SK-N-SH (cell line): ENCODE measurements around the gene AFF3. TPM values are rescaled to one million over a fixed set of nuclear protein-coding genes. Genes with fewer than 3 reads are reported as not detected.

Experiments used
- CTCF ChIA-PET: fragments of 300-600, 350-600 bp; formaldehyde crosslinking; extraction: SDS; loops from one replicate; lab custom pipeline; 2021; lab: Yijun Ruan, JAX
- POLR2A ChIA-PET: fragments of 350-600 bp; sonication (Branson Sonifier 250); formaldehyde crosslinking; extraction: SDS; loops from one replicate; lab custom pipeline; 2020; ENCODE audit warnings: antibody characterized with exemption, inconsistent platforms; lab: Yijun Ruan, JAX
- DNase-seq: peaks from one replicate; pipeline ENCODE4 v3.0.0; 2012
- H2AFZ ChIP-seq: fragments of 200-600 bp; sonication (generic); 2 replicates; pipeline ENCODE4 v1.8.1; 2016; ENCODE audit warnings: antibody characterized with exemption, mild to moderate bottlenecking, low read depth
- H3F3A ChIP-seq: fragments of 200-600 bp; sonication (generic); replicated peaks from 2 replicates; pipeline ENCODE3; 2016; ENCODE audit warnings: antibody characterized with exemption, mild to moderate bottlenecking; ENCODE audit not compliant: insufficient read depth
- H3K27ac ChIP-seq, 2 experiments: fragments of 200-500 bp in 1 of 2; fragments of 200-600 bp in 1 of 2; sonication (Bioruptor generic) in 1 of 2; sonication (generic), shearing (Covaris generic) in 1 of 2; 2 replicates each; pipeline versions ENCODE4 v1.5.1 to v1.6.1; 2014 to 2016; ENCODE audit warnings: low read depth in 2 of 2, inconsistent platforms in 1 of 2, low read length in 1 of 2, mild to moderate bottlenecking in 1 of 2, mixed read lengths in 1 of 2
- H3K27me3 ChIP-seq: fragments of 200-600 bp; sonication (generic), shearing (Covaris generic); 2 replicates; pipeline ENCODE4 v1.6.1; 2016; ENCODE audit warnings: mixed run types; ENCODE audit not compliant: insufficient read depth
- H3K36me3 ChIP-seq, 2 experiments: fragments of 200-500 bp in 1 of 2; fragments of 200-600 bp in 1 of 2; sonication (Bioruptor generic) in 1 of 2; sonication (generic) in 1 of 2; replicated peaks in 1 of 2; 2 replicates each; pipeline versions ENCODE3 to v1.5.1; 2014 to 2016; ENCODE audit warnings: low read length in 1 of 2, mild to moderate bottlenecking in 1 of 2; ENCODE audit not compliant: insufficient read depth in 2 of 2, control insufficient read depth in 1 of 2
- H3K4me1 ChIP-seq, 2 experiments: fragments of 200-500 bp in 1 of 2; fragments of 200-600 bp in 1 of 2; sonication (Bioruptor generic) in 1 of 2; sonication (generic), shearing (Covaris generic) in 1 of 2; 2 replicates each; pipeline versions ENCODE4 v1.5.1 to v1.6.1; 2014 to 2016; ENCODE audit warnings: low read depth in 1 of 2, low read length in 1 of 2, mixed run types in 1 of 2; ENCODE audit not compliant: insufficient read depth in 2 of 2, control insufficient read depth in 1 of 2
- H3K4me2 ChIP-seq: fragments of 200-600 bp; sonication (generic), shearing (Covaris generic); 2 replicates; pipeline ENCODE4 v1.6.1; 2017; ENCODE audit warnings: mixed run types
- H3K4me3 ChIP-seq, 2 experiments: fragments of 200-500 bp in 1 of 2; fragments of 200-600 bp in 1 of 2; sonication (Bioruptor generic) in 1 of 2; sonication (generic), shearing (Covaris generic) in 1 of 2; 2 replicates each; pipeline versions ENCODE4 v1.5.1 to v1.8.1; 2014 to 2016; ENCODE audit warnings: low read depth in 2 of 2, inconsistent platforms in 1 of 2, low read length in 1 of 2, mild to moderate bottlenecking in 1 of 2, mixed read lengths in 1 of 2, moderate library complexity in 1 of 2
- H3K79me2 ChIP-seq: fragments of 200-600 bp; sonication (generic); 2 replicates; pipeline ENCODE4 v1.8.1; 2017; ENCODE audit warnings: mild to moderate bottlenecking; ENCODE audit not compliant: insufficient read depth
- H3K9ac ChIP-seq: fragments of 200-600 bp; sonication (generic); 2 replicates; pipeline ENCODE4 v1.6.1; 2017; ENCODE audit warnings: mixed run types
- H3K9me2 ChIP-seq: fragments of 200-600 bp; sonication (generic); 2 replicates; pipeline ENCODE4 v1.6.1; 2017; ENCODE audit warnings: mixed run types
- H3K9me3 ChIP-seq: fragments of 200-600 bp; sonication (generic); 2 replicates; pipeline ENCODE4 v1.6.1; 2017; ENCODE audit warnings: mixed run types, mild to moderate bottlenecking, moderate library complexity
- H4K20me1 ChIP-seq: fragments of 200-600 bp; sonication (generic); 2 replicates; pipeline ENCODE4 v1.6.1; 2017; ENCODE audit warnings: mild to moderate bottlenecking, mixed run types; ENCODE audit not compliant: insufficient read depth
- ELF1 ChIP-seq: IDR thresholded peaks from 2 replicates; pipeline ENCODE4 v1.4.0; 2012
- EP300 ChIP-seq, 2 experiments: IDR thresholded peaks; 2 replicates each; pipeline versions ENCODE4 v1.4.0 to v1.6.1; 2012; ENCODE audit warnings: borderline replicate concordance in 1 of 2, low read depth in 1 of 2, low read length in 1 of 2
- FOXJ3 ChIP-seq: sonication (generic); formaldehyde crosslinking; IDR thresholded peaks from 2 replicates; pipeline ENCODE4 v1.5.1; 2020; ENCODE audit warnings: mild to moderate bottlenecking, missing genetic modification reagents
- GABPA ChIP-seq: IDR thresholded peaks from 2 replicates; pipeline ENCODE4 v1.4.0; 2012; ENCODE audit warnings: low read depth, mild to moderate bottlenecking
- JUND ChIP-seq: IDR thresholded peaks from 2 replicates; pipeline ENCODE4 v1.4.0; 2012
- MXI1 ChIP-seq: IDR thresholded peaks from 2 replicates; pipeline ENCODE4 v1.6.1; 2012; ENCODE audit warnings: mild to moderate bottlenecking, low read depth, low read length, improper control_type of control experiment
- RFX5 ChIP-seq: IDR thresholded peaks from 2 replicates; pipeline ENCODE4 v1.6.1; 2012; ENCODE audit warnings: mild to moderate bottlenecking, improper control_type of control experiment, low read length
- RXRA ChIP-seq: IDR thresholded peaks from 2 replicates; pipeline ENCODE4 v1.4.0; 2012; ENCODE audit warnings: low read depth, mild to moderate bottlenecking, borderline replicate concordance
- YY1 ChIP-seq: IDR thresholded peaks from 2 replicates; pipeline ENCODE4 v1.4.0; 2012; ENCODE audit warnings: low read depth, mild to moderate bottlenecking
- WGBS: methylation state at CpG from one replicate; pipeline ENCODE4 v1.1.6; 2017; ENCODE audit warnings: low lambda C conversion rate; 5-methylcytosine and 5-hydroxymethylcytosine counted together
- polyA plus RNA-seq, 3 experiments: library from polyadenylated mRNA; depleted of rRNA; stranded (reverse); fragments of >200 nt; gene quantifications; 2 replicates each; pipeline ENCODE4 v1.2.3, GENCODE V29; 2012
- TF ChIP-seq, protein P1 (sequence below): IDR thresholded peaks from 2 replicates; pipeline ENCODE4 v1.4.0; 2012; ENCODE audit warnings: low read depth, borderline replicate concordance
- TF ChIP-seq, protein P2 (sequence below): IDR thresholded peaks from 2 replicates; pipeline ENCODE4 v1.6.1; 2012; ENCODE audit warnings: mild to moderate bottlenecking, low read depth, low read length, moderate library complexity
- TF ChIP-seq, protein P3 (sequence below): IDR thresholded peaks from 2 replicates; pipeline ENCODE4 v1.4.0; 2012; ENCODE audit warnings: low read depth
- TF ChIP-seq, protein P4 (sequence below): fragments of 150-350 bp; IDR thresholded peaks from 2 replicates; pipeline ENCODE4 v1.6.1; 2016; ENCODE audit warnings: mild to moderate bottlenecking, low read depth, low read length
- TF ChIP-seq, protein P5 (sequence below): IDR thresholded peaks from 2 replicates; pipeline ENCODE4; 2012
- TF ChIP-seq, protein P6 (sequence below): fragments of 200-600 bp; sonication (generic); IDR thresholded peaks from 2 replicates; pipeline ENCODE4 v1.6.1; 2017; ENCODE audit warnings: antibody characterized with exemption, mild to moderate bottlenecking, moderate library complexity

Gene AFF3
- polyA plus RNA-seq, 1 of the 3 experiments (the other 2 are of a cell fraction): 0.36 TPM

DNA sequence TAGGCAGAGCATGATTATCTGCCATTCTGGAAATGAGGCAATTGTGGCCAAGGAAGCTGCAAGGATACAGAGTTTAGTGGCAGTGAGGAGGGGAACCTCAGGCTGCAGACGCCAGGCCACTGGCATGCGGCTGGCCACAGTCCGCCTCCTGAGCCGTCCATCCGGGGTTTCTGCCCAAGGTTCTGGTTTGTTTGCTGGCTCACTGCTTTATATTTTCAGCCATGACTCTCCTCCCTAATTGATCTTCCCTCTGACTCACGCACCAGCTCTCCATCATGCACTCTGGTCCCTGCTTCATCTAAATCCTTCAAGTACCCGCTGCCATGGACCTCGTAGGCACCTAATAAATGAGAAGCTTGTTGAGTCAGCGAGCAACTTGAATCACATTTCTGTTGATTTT is 544.8 kb downstream of the AFF3 start:
- no peak for DNase-seq
- no peaks in the 10 kb centered on the region for H4K20me1 ChIP-seq
- H2AFZ ChIP-seq: no peak overlapping the region
- peaks cover 0 to 15% of the 10 kb centered on the region in 2 experiments; a peak in 2 of 4 replicates for H3K4me1 ChIP-seq
- TF ChIP-seq, protein P1, sequence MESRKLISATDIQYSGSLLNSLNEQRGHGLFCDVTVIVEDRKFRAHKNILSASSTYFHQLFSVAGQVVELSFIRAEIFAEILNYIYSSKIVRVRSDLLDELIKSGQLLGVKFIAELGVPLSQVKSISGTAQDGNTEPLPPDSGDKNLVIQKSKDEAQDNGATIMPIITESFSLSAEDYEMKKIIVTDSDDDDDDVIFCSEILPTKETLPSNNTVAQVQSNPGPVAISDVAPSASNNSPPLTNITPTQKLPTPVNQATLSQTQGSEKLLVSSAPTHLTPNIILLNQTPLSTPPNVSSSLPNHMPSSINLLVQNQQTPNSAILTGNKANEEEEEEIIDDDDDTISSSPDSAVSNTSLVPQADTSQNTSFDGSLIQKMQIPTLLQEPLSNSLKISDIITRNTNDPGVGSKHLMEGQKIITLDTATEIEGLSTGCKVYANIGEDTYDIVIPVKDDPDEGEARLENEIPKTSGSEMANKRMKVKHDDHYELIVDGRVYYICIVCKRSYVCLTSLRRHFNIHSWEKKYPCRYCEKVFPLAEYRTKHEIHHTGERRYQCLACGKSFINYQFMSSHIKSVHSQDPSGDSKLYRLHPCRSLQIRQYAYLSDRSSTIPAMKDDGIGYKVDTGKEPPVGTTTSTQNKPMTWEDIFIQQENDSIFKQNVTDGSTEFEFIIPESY: no peak
- TF ChIP-seq MXI1 (no peak), GABPA (no peak), FOXJ3 (CRISPR knock-in tag) (no peak), RXRA (no peak), EP300 (IDR thresholded peaks at IDR 0.05; ENCODE audit: borderline replicate concordance in 1 of 2, low read depth in 1 of 2, low read length in 1 of 2) (no peak), RFX5 (no peak), ELF1 (no peak), YY1 (no peak), JUND (no peak)
- TF ChIP-seq, protein P2, sequence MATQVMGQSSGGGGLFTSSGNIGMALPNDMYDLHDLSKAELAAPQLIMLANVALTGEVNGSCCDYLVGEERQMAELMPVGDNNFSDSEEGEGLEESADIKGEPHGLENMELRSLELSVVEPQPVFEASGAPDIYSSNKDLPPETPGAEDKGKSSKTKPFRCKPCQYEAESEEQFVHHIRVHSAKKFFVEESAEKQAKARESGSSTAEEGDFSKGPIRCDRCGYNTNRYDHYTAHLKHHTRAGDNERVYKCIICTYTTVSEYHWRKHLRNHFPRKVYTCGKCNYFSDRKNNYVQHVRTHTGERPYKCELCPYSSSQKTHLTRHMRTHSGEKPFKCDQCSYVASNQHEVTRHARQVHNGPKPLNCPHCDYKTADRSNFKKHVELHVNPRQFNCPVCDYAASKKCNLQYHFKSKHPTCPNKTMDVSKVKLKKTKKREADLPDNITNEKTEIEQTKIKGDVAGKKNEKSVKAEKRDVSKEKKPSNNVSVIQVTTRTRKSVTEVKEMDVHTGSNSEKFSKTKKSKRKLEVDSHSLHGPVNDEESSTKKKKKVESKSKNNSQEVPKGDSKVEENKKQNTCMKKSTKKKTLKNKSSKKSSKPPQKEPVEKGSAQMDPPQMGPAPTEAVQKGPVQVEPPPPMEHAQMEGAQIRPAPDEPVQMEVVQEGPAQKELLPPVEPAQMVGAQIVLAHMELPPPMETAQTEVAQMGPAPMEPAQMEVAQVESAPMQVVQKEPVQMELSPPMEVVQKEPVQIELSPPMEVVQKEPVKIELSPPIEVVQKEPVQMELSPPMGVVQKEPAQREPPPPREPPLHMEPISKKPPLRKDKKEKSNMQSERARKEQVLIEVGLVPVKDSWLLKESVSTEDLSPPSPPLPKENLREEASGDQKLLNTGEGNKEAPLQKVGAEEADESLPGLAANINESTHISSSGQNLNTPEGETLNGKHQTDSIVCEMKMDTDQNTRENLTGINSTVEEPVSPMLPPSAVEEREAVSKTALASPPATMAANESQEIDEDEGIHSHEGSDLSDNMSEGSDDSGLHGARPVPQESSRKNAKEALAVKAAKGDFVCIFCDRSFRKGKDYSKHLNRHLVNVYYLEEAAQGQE: no peak
- TF ChIP-seq, protein P3, sequence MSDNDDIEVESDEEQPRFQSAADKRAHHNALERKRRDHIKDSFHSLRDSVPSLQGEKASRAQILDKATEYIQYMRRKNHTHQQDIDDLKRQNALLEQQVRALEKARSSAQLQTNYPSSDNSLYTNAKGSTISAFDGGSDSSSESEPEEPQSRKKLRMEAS: no peak
- TF ChIP-seq, protein P4, sequence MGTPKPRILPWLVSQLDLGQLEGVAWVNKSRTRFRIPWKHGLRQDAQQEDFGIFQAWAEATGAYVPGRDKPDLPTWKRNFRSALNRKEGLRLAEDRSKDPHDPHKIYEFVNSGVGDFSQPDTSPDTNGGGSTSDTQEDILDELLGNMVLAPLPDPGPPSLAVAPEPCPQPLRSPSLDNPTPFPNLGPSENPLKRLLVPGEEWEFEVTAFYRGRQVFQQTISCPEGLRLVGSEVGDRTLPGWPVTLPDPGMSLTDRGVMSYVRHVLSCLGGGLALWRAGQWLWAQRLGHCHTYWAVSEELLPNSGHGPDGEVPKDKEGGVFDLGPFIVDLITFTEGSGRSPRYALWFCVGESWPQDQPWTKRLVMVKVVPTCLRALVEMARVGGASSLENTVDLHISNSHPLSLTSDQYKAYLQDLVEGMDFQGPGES: no peak
- TF ChIP-seq, protein P5, sequence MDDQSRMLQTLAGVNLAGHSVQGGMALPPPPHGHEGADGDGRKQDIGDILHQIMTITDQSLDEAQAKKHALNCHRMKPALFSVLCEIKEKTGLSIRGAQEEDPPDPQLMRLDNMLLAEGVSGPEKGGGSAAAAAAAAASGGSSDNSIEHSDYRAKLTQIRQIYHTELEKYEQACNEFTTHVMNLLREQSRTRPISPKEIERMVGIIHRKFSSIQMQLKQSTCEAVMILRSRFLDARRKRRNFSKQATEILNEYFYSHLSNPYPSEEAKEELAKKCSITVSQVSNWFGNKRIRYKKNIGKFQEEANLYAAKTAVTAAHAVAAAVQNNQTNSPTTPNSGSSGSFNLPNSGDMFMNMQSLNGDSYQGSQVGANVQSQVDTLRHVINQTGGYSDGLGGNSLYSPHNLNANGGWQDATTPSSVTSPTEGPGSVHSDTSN: no peak
- TF ChIP-seq, protein P6, sequence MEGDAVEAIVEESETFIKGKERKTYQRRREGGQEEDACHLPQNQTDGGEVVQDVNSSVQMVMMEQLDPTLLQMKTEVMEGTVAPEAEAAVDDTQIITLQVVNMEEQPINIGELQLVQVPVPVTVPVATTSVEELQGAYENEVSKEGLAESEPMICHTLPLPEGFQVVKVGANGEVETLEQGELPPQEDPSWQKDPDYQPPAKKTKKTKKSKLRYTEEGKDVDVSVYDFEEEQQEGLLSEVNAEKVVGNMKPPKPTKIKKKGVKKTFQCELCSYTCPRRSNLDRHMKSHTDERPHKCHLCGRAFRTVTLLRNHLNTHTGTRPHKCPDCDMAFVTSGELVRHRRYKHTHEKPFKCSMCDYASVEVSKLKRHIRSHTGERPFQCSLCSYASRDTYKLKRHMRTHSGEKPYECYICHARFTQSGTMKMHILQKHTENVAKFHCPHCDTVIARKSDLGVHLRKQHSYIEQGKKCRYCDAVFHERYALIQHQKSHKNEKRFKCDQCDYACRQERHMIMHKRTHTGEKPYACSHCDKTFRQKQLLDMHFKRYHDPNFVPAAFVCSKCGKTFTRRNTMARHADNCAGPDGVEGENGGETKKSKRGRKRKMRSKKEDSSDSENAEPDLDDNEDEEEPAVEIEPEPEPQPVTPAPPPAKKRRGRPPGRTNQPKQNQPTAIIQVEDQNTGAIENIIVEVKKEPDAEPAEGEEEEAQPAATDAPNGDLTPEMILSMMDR: no peak
- H3F3A ChIP-seq: no peaks in the 10 kb centered on the region
- no peaks in the 10 kb centered on the region for H3K79me2 ChIP-seq
- H3K9me3 ChIP-seq: no peaks in the 10 kb centered on the region
- no peaks in the 10 kb centered on the region for H3K9me2 ChIP-seq
- no peaks in the 10 kb centered on the region for H3K27me3 ChIP-seq
- POLR2A ChIA-PET: no interaction called here
- no peak overlapping the region for H3K4me2 ChIP-seq
- no peak overlapping the region for H3K27ac ChIP-seq
- WGBS: 70% methylated on average over 9 of the region's 9 CpGs
- no peak overlapping the region for H3K9ac ChIP-seq
- CTCF ChIA-PET: interaction anchor here (1.2 to 1.5 kb wide), 2 partner anchors 18 to 38 kb away, joined by 4 read pairs; no protein-coding TSS in a partner anchor
- H3K4me3 ChIP-seq: no peak overlapping the region
- H3K36me3 ChIP-seq: no peaks in the 10 kb centered on the region
